Measurements from ENCODE around the gene APOBEC3A.

DNA sequence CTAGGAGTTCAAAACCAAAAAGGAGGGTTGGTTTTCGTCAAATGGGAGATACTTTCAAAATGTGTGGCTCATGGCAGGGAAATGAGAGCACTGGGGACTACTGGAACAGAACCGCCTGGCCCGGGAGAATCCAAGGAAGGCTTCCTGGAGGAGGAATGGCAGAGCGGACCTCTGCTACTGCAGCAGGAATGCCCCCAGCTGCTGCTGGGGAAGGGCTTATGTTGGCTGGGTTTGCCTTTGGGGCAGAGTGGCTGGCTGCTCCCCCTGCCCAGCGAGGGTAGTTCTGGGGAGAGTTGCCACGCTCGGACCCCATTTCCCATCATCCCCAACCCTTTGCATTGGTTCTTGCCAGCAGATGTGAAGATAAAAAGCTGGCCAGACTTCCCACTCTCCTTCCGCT, 10.6 kb upstream of the APOBEC3A start:
- TF ChIP-seq, protein P1, sequence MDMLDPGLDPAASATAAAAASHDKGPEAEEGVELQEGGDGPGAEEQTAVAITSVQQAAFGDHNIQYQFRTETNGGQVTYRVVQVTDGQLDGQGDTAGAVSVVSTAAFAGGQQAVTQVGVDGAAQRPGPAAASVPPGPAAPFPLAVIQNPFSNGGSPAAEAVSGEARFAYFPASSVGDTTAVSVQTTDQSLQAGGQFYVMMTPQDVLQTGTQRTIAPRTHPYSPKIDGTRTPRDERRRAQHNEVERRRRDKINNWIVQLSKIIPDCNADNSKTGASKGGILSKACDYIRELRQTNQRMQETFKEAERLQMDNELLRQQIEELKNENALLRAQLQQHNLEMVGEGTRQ (CRISPR knock-in tag; IDR thresholded peaks at IDR 0.05) = no peak
- TF ChIP-seq JUN (CRISPR knock-in tag; IDR thresholded peaks at IDR 0.05) (no peak), FOXJ3 (CRISPR knock-in tag; IDR thresholded peaks at IDR 0.05; ENCODE audit: borderline replicate concordance) (no peak), SOX15 (CRISPR knock-in tag; IDR thresholded peaks at IDR 0.05) (no peak), CREB1 (CRISPR knock-in tag; IDR thresholded peaks at IDR 0.05) (no peak), CTCF (IDR thresholded peaks at IDR 0.05) (no peak), EMX1 (CRISPR knock-in tag; IDR thresholded peaks at IDR 0.05) (no peak), TCF7 (CRISPR knock-in tag; IDR thresholded peaks at IDR 0.05; ENCODE audit: low read depth) (no peak), ESRRA (CRISPR knock-in tag; IDR thresholded peaks at IDR 0.05; ENCODE audit: borderline replicate concordance) (no peak), NR2C2 (CRISPR knock-in tag; IDR thresholded peaks at IDR 0.05) (no peak), NR1H2 (CRISPR knock-in tag; IDR thresholded peaks at IDR 0.05) (no peak), USF1 (CRISPR knock-in tag; IDR thresholded peaks at IDR 0.05) (no peak)
- TF ChIP-seq, protein P2, sequence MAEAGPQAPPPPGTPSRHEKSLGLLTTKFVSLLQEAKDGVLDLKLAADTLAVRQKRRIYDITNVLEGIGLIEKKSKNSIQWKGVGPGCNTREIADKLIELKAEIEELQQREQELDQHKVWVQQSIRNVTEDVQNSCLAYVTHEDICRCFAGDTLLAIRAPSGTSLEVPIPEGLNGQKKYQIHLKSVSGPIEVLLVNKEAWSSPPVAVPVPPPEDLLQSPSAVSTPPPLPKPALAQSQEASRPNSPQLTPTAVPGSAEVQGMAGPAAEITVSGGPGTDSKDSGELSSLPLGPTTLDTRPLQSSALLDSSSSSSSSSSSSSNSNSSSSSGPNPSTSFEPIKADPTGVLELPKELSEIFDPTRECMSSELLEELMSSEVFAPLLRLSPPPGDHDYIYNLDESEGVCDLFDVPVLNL (CRISPR knock-in tag; IDR thresholded peaks at IDR 0.05; ENCODE audit: borderline replicate concordance, low read depth) = no peak
- TF ChIP-seq, protein P3, sequence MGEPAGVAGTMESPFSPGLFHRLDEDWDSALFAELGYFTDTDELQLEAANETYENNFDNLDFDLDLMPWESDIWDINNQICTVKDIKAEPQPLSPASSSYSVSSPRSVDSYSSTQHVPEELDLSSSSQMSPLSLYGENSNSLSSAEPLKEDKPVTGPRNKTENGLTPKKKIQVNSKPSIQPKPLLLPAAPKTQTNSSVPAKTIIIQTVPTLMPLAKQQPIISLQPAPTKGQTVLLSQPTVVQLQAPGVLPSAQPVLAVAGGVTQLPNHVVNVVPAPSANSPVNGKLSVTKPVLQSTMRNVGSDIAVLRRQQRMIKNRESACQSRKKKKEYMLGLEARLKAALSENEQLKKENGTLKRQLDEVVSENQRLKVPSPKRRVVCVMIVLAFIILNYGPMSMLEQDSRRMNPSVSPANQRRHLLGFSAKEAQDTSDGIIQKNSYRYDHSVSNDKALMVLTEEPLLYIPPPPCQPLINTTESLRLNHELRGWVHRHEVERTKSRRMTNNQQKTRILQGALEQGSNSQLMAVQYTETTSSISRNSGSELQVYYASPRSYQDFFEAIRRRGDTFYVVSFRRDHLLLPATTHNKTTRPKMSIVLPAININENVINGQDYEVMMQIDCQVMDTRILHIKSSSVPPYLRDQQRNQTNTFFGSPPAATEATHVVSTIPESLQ (CRISPR knock-in tag; IDR thresholded peaks at IDR 0.05) = no peak
